ENCODE measurements around the gene EPDR1. TPM values are rescaled to one million over a fixed set of nuclear protein-coding genes. Genes with fewer than 3 reads are reported as not detected.

The EPDR1 gene
- polyA plus RNA-seq, 1 donor from 2014 or later, result 1.7 TPM

- H3K79me2 ChIP-seq (replicated peaks; ENCODE audit: insufficient read depth, low read length), result no peaks in the 10 kb centered on the region
- no peak for TF ChIP-seq EZH2 (IDR thresholded peaks at IDR 0.05; ENCODE audit: borderline replicate concordance, insufficient read depth, low read length, poor library complexity, severe bottlenecking)
- no peak for TF ChIP-seq REST (IDR thresholded peaks at IDR 0.05; ENCODE audit: borderline replicate concordance)
- no peak for TF ChIP-seq RAD21 (conservative IDR thresholded peaks at IDR 0.05)
- no peak for TF ChIP-seq SMC3 (conservative IDR thresholded peaks at IDR 0.05; ENCODE audit: poor library complexity)
- no peak for TF ChIP-seq EP300 (conservative IDR thresholded peaks at IDR 0.05; ENCODE audit: poor library complexity, severe bottlenecking)
- TF ChIP-seq MXI1 (conservative IDR thresholded peaks at IDR 0.05; ENCODE audit: poor library complexity, severe bottlenecking), result no peak
- no peak for TF ChIP-seq POLR2AphosphoS5 (IDR thresholded peaks at IDR 0.05)
- H2AFZ ChIP-seq (ENCODE audit: low read depth, low read length), result no peak overlapping the region
- H3F3A ChIP-seq (ENCODE audit: insufficient read depth, low read length, poor library complexity, severe bottlenecking), result no peaks in the 10 kb centered on the region
- H3K27ac ChIP-seq (ENCODE audit: low read length), result no peak overlapping the region
- no peaks in the 10 kb centered on the region for H4K20me1 ChIP-seq (ENCODE audit: insufficient read depth)
- no peaks in the 10 kb centered on the region for H3K9me3 ChIP-seq (ENCODE audit: low read length)
- H3K4me2 ChIP-seq (ENCODE audit: low read length), result no peak overlapping the region
- no peak overlapping the region for H3K9ac ChIP-seq (ENCODE audit: low read length)
- H3K27me3 ChIP-seq (ENCODE audit: insufficient read depth, low read depth, low read length), result no peaks in the 10 kb centered on the region
- no peaks in the 10 kb centered on the region for H3K9me2 ChIP-seq (ENCODE audit: insufficient read depth, low read length)
- H3K36me3 ChIP-seq (ENCODE audit: insufficient read depth, low read length), result no peaks in the 10 kb centered on the region
- no peak overlapping the region for H3K4me3 ChIP-seq (ENCODE audit: low read length)
Measured at GRCh38 chr7:37971491-37971890, 51.1 kb downstream of the EPDR1 start.

- Histone ChIP-seq H3K27ac (ENCODE audit: low read length) (no peak overlapping the region), H3K9me3 (ENCODE audit: low read length) (no peaks in the 10 kb centered on the region), H3F3A (ENCODE audit: insufficient read depth, low read length, poor library complexity, severe bottlenecking) (no peaks in the 10 kb centered on the region), H3K4me2 (ENCODE audit: low read length) (no peak overlapping the region), H3K9ac (ENCODE audit: low read length) (no peak overlapping the region), H3K27me3 (ENCODE audit: insufficient read depth, low read depth, low read length) (no peaks in the 10 kb centered on the region), H3K9me2 (ENCODE audit: insufficient read depth, low read length) (no peaks in the 10 kb centered on the region), H3K79me2 (replicated peaks; ENCODE audit: insufficient read depth, low read length) (no peaks in the 10 kb centered on the region), H2AFZ (ENCODE audit: low read depth, low read length) (no peak overlapping the region), H3K36me3 (ENCODE audit: insufficient read depth, low read length) (no peaks in the 10 kb centered on the region), H3K4me3 (ENCODE audit: low read length) (no peak overlapping the region), H4K20me1 (ENCODE audit: insufficient read depth) (no peaks in the 10 kb centered on the region)
- TF ChIP-seq REST (IDR thresholded peaks at IDR 0.05; ENCODE audit: borderline replicate concordance) (no peak), SMC3 (conservative IDR thresholded peaks at IDR 0.05; ENCODE audit: poor library complexity) (no peak), EP300 (conservative IDR thresholded peaks at IDR 0.05; ENCODE audit: poor library complexity, severe bottlenecking) (no peak), POLR2AphosphoS5 (IDR thresholded peaks at IDR 0.05) (no peak), MXI1 (conservative IDR thresholded peaks at IDR 0.05; ENCODE audit: poor library complexity, severe bottlenecking) (no peak), EZH2 (IDR thresholded peaks at IDR 0.05; ENCODE audit: borderline replicate concordance, insufficient read depth, low read length, poor library complexity, severe bottlenecking) (no peak), TAF1 (IDR thresholded peaks at IDR 0.05; ENCODE audit: low read depth) (no peak), RAD21 (conservative IDR thresholded peaks at IDR 0.05) (no peak), CTCF (IDR thresholded peaks at IDR 0.05; ENCODE audit: poor library complexity, severe bottlenecking) (no peak)
Measured at GRCh38 chr7:37973915-37974314, 53.5 kb downstream of the EPDR1 start.

Data from neural cell (in vitro differentiated cells).